GM19463 (cell line): Measurements from ENCODE around the gene MTA1.

Experiments
- ATAC-seq: cut with Tn5 transposase; IDR thresholded peaks from one replicate; pipeline ENCODE4 v1.9.1; 2021; ENCODE audit warnings: mild to moderate bottlenecking, moderate library complexity; ENCODE audit not compliant: unreplicated experiment

MTA1 gene

DNA sequence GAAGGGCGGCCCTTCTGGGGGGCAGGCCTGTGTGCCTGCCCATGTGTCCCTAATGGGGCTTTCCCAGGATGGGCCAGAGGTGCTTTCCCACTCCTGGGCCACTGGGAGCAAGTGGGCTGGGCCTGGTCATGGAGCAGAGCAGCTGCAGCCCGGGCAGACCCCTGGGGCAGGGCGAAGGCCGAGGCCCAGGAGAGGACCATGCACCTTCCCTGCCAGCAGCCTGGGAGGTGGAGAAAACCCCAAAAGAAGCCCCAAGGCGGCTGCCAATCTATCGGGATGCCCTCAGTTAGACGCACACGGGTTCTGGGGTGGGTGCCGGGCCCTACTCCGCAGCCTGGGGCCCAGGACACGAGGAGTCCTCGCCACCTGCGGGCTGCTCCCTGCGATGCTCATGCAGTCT lies 38.9 kb downstream of the MTA1 start:
- no peak for ATAC-seq

GRCh38 chr14:105460116-105460515 lies 40.5 kb downstream of the MTA1 start:
- no peak for ATAC-seq

DNA sequence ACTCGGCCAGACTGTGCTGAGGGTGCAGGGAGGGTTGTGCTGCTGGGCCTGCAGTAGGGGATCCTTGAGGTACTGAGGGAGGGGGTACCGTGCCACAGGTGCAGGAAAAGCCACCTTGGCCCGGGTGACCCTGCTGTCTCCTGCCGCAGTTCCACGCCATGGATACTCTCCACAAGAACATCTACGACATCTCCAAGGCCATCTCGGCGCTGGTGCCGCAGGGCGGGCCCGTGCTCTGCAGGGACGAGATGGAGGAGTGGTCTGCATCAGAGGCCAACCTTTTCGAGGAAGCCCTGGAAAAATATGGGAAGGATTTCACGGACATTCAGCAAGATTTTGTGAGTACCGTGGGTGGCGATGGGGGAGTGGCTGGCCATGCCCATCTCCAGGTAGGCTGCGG lies 41.0 kb downstream of the MTA1 start:
- ATAC-seq = no peak

DNA sequence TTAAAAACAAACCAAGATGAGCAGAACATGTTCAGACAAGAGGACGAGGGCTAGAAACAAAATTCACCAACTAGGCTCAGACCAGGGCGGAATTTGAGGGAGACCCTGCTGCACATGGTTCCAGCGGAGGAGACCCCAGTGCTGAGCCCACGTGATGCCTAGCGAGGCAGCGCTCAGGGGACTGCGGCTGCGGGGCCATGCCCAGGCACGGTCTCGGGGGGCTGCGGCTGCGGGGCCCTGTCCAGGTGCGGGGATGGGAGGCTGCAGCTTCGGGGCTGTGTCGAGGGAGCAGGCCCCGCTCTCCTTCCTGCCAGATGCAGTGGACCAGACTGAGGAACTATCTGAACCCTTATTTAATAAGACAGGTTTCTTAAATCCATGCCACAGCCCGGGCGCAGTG lies 42.3 kb downstream of the MTA1 start:
- no peak for ATAC-seq

DNA sequence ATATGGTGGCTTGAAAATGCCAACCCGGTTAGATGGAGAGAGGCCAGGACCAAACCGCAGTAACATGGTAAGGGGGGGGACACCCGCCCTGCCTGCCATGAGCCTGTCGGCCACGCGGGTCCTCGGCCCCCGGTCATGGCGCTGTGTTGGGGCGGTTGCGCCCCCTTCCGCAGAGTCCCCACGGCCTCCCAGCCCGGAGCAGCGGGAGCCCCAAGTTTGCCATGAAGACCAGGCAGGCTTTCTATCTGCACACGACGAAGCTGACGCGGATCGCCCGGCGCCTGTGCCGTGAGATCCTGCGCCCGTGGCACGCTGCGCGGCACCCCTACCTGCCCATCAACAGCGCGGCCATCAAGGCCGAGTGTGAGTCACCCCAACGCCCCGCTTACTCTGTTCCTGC lies 44.9 kb downstream of the MTA1 start:
- ATAC-seq = no peak

DNA sequence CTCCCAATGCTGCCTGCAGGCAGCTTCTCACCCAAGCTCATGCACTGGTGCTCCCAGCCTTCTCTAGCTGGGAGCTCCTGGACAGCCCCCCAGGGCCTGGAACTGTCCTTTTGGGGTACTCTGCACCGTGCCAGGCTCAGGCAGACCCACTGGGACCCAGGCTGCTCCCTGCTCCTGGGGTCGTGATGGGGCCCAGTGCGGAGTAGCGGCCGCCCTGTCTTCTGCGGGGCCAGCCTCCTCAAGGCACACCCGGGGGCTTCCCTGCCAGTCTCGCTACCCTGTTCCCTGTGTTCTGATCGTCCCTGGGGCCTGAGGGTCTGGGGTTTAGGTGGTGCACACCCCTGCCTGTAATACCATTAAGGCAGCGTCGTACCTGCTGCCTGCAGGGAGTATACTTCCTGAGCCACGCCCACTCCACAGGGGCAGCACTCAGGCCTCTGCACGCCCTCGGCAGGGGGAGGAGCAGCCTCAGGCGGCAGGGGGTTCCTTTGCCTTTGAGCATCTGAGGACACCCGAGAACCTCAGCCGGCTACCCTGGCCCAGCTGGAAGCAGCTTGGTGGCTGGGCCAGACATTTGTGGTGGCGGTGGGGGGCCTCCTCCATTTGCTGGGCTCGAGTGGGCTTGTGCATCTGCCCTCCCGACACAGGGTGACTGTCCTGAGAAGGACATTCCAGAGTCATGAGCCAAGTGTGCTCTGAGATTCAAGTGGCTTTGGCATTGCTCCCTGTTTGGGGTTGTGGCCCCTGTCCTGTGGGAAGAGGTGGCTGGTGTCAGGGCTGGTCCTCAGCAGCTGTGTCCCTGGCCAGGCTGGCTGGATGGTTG lies 45.8 kb downstream of the MTA1 start:
- no peak for ATAC-seq

DNA sequence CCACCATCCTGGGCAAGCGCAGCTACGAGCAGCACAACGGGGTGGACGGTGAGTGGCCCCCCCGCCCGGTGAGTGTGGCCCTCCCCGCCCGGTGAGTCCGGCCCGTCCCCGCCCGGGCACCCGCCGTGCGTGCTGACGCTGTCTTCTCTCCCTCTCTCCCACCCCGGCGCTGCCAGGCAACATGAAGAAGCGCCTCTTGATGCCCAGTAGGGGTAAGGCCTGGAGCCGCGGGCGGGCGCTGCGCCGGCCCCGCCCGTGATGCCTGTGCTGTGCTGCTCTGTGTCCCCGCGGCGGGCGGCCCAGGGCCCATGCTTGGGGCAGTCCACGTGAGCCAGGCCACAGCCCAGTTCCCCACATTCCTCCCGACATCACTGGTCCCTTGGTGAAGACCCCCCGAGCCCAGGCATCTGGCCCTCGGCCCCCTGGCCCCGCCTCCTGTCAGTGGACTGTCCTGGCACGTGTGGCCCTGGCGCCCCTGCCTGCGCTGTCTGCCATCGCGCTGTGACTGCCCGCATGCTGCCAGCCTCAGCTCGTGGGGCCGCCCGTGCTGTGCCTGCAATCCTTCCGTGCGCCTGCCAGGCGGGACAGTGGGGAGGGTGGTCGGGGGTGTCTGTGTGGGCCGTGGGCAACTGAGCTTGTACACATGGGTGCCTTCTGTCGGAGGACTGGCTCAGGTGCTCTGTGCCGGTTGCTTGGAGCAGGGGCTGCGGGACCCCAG lies 47.1 kb downstream of the MTA1 start:
- ATAC-seq = no peak

GRCh38 chr14:105467249-105467941 lies 47.8 kb downstream of the MTA1 start:
- no peak for ATAC-seq

GRCh38 chr14:105467942-105468471 lies 48.4 kb downstream of the MTA1 start:
- no peak for ATAC-seq

- no peak for ATAC-seq
Measured at GRCh38 chr14:105468621-105469241, 49.1 kb downstream of the MTA1 start.

DNA sequence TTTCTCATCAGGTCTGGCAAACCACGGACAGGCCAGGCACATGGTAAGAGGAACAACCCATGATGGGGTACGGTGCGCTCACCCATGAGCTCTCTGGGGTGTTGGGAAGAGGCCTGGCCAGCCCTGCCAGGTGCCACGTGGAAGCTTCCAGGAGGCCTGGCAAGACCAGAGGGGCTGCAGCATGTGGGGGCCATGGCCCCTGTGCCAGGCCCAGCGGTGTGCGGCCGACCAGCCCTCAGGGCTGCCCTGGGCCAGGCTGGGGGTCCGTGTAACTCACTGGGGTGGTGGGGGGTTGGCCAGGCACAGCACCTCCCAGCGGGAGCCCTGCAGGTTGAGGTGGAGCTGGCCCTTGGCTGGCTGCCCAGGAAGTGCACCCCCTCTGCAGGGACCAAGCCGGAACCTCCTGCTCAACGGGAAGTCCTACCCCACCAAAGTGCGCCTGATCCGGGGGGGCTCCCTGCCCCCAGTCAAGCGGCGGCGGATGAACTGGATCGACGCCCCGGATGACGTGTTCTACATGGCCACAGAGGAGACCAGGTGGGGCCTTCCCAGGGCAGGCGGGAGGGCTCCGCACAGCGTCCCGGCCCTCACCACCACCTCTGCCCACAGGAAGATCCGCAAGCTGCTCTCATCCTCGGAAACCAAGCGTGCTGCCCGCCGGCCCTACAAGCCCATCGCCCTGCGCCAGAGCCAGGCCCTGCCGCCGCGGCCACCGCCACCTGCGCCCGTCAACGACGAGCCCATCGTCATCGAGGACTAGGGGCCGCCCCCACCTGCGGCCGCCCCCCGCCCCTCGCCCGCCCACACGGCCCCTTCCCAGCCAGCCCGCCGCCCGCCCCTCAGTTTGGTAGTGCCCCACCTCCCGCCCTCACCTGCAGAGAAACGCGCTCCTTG lies 50.1 kb downstream of the MTA1 start:
- ATAC-seq = no peak

DNA sequence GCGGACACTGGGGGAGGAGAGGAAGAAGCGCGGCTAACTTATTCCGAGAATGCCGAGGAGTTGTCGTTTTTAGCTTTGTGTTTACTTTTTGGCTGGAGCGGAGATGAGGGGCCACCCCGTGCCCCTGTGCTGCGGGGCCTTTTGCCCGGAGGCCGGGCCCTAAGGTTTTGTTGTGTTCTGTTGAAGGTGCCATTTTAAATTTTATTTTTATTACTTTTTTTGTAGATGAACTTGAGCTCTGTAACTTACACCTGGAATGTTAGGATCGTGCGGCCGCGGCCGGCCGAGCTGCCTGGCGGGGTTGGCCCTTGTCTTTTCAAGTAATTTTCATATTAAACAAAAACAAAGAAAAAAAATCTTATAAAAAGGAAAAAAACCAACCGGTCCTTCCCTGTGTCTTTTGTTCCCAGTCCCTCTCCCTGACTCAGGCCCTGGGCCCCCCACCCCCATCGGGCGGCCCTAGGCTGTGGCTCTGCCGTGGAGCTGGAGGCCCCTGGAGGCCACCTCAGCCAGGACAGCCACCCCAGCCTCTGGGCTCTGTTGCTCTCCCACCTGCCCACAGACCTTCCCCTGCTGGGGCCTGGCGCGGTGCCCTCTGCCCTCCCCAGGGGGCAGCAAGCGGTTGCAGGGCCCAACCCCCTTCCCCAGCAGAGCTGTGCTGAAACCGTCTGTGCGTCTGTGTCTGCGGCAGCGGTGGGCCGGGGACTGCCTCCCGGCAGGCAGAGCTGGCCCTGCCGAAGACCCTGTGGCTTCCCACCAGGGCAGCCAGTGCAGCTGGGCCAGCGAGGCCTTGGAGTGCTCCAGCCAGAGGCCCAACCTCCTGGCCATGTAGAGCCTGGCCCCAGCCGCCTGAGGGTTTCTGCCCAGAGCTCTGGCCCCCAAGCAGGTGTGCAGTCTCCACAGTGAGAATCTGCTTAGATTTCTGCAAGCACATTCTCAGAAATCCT lies 51.0 kb downstream of the MTA1 start:
- ATAC-seq = no peak

- ATAC-seq = no peak
Measured at GRCh38 chr14:105471297-105471821, 51.7 kb downstream of the MTA1 start.

- ATAC-seq = no peak
Measured at GRCh38 chr14:105471823-105472485, 52.3 kb downstream of the MTA1 start.

DNA sequence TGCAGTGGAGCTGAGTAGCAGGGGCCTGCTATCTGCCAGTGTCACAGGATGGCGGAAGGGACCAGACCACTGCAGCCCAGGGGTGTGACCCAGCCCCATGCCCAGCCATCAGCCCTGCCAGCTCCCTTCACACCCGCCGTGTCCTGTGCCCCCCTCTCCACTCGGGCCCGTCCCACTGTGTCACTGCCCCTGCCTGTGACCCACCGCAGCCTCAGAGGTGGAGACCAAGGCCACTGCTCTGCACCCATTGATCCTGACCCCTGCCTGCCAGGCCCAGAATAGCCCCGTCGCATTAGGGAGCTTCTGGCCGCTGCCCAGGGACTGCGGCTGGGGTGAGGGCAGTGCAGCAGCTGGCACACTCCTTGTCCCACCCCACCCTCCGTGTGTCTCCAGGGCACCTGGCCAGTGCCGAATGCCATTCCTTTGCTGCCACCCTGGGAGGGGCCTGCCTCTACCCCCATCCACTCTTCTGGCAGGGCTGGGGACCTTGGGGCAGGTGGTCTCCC lies 52.9 kb downstream of the MTA1 start:
- no peak for ATAC-seq

GRCh38 chr14:105473033-105473676 lies 53.5 kb downstream of the MTA1 start:
- ATAC-seq = no peak

GRCh38 chr14:105473677-105474482 lies 54.3 kb downstream of the MTA1 start:
- ATAC-seq = no peak
